ENCODE results near the gene CPLX4.

DNA sequence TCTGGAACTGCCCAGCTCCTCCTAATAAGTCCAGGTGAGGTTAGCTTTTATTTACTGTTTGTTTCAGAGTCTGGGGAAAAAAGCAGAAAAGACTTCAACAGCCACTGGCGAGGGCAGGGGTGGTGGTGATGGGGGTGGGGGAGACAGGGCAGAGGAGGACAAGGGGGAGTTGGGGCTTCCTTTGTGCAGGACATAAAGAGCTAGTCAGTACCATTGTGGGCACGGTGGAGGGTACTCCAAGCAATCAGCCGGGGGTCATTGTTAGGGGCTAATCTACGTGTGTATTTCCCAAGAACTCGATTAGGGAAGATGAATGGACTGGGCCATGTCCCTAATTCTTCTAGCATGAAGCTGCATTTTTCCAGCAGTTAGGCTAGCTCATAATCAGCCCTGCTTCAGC is 42.4 kb downstream of the CPLX4 start:
- TF ChIP-seq, protein P1, sequence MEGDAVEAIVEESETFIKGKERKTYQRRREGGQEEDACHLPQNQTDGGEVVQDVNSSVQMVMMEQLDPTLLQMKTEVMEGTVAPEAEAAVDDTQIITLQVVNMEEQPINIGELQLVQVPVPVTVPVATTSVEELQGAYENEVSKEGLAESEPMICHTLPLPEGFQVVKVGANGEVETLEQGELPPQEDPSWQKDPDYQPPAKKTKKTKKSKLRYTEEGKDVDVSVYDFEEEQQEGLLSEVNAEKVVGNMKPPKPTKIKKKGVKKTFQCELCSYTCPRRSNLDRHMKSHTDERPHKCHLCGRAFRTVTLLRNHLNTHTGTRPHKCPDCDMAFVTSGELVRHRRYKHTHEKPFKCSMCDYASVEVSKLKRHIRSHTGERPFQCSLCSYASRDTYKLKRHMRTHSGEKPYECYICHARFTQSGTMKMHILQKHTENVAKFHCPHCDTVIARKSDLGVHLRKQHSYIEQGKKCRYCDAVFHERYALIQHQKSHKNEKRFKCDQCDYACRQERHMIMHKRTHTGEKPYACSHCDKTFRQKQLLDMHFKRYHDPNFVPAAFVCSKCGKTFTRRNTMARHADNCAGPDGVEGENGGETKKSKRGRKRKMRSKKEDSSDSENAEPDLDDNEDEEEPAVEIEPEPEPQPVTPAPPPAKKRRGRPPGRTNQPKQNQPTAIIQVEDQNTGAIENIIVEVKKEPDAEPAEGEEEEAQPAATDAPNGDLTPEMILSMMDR (IDR thresholded peaks at IDR 0.05; ENCODE audit: low read depth, low read length), result no peak
- no peak for TF ChIP-seq EZH2phosphoT487 (IDR thresholded peaks at IDR 0.05; ENCODE audit: low read depth)
